Ascending aorta (tissue), 2 donors: ENCODE data around the gene DCST1. TPM values are rescaled to one million over a fixed set of nuclear protein-coding genes. Genes with fewer than 3 reads are reported as not detected.

Experiments used
- DNase-seq, 2 donors: peaks; one replicate each; pipeline ENCODE4 v3.0.0-alpha.2; 2019; ENCODE audit warnings: low spot score in 2 of 2
- H3K27ac ChIP-seq, 2 donors: fragments of 200-600 bp; sonication (generic); one replicate each; pipeline ENCODE4 v1.5.1; 2016 to 2017; ENCODE audit warnings: mild to moderate bottlenecking in 1 of 2
- H3K27me3 ChIP-seq: fragments of 200-600 bp; sonication (generic); one replicate; pipeline ENCODE4 v1.5.1; 2017
- H3K36me3 ChIP-seq, 2 donors: fragments of 200-600 bp; sonication (generic); one replicate each; pipeline ENCODE4 v1.5.1; 2016
- H3K4me1 ChIP-seq, 2 donors: fragments of 200-600 bp; sonication (generic); one replicate each; pipeline ENCODE4 v1.5.1; 2016 to 2017; ENCODE audit warnings: mild to moderate bottlenecking in 1 of 2
- H3K4me3 ChIP-seq, 2 donors: fragments of 200-600 bp; sonication (generic); one replicate each; pipeline ENCODE4 v1.5.1; 2016 to 2017; ENCODE audit warnings: mild to moderate bottlenecking in 1 of 2
- H3K9me3 ChIP-seq, 2 donors: fragments of 200-600 bp; sonication (generic); one replicate each; pipeline ENCODE4 v1.5.1; 2016
- CTCF ChIP-seq, 3 experiments: fragments of 200-600 bp in 2 of 3; fragments of 450-650 bp in 1 of 3; sonication (generic) in 2 of 3; IDR thresholded peaks; one replicate each; pipeline ENCODE4 v1.5.1; 2016 to 2019; ENCODE audit warnings: antibody characterized with exemption in 3 of 3, mild to moderate bottlenecking in 1 of 3, moderate library complexity in 1 of 3
- intact Hi-C: fragments of 100-400 bp; cut with DNase I; formaldehyde crosslinking; loops from one replicate; pipeline ENCODE4 v1.15.1; 2023
- total RNA-seq: library from RNA; depleted of rRNA; stranded (reverse); fragments of >200 nt; gene quantifications from one replicate; pipeline ENCODE4 v1.1.0, GENCODE V29; 2016

Gene DCST1
- total RNA-seq, 1 donor from 2014 or later, result not detected

GRCh38 chr1:155099331-155099730 lies 65.7 kb downstream of the DCST1 start:
- TF ChIP-seq CTCF (IDR thresholded peaks at IDR 0.05), result no peak
- peaks cover 0 to 3% of the 10 kb centered on the region in 2 donors for H3K4me1 ChIP-seq
- no peak for DNase-seq
- no peak overlapping the region for H3K4me3 ChIP-seq
- no peaks in the 10 kb centered on the region for H3K27me3 ChIP-seq
- H3K27ac ChIP-seq, result no peak overlapping the region
- H3K36me3 ChIP-seq, result no peaks in the 10 kb centered on the region
- intact Hi-C loops, result no loop called here
- no peaks in the 10 kb centered on the region for H3K9me3 ChIP-seq

Other genes with a start within 250 kb of the DCST1 start
- gene KCNN3, start 163.5 kb upstream of the DCST1 start, total RNA-seq, result 24.6 TPM
- 9.6 TPM for gene PMVK, start 97.1 kb upstream of the DCST1 start, total RNA-seq
- 70.0 TPM for gene PBXIP1, start 77.7 kb upstream of the DCST1 start, total RNA-seq
- gene PYGO2, start 72.0 kb upstream of the DCST1 start, total RNA-seq, result 48.7 TPM
- 211 TPM for gene SHC1, start 63.1 kb upstream of the DCST1 start, total RNA-seq
- 40.4 TPM for gene CKS1B, start 59.1 kb upstream of the DCST1 start, total RNA-seq
- gene FLAD1, start 50.5 kb upstream of the DCST1 start, total RNA-seq, result 31.2 TPM
- gene LENEP, start 40.2 kb upstream of the DCST1 start, total RNA-seq, result not detected
- gene ZBTB7B, start 31.0 kb upstream of the DCST1 start, total RNA-seq, result 83.1 TPM
- gene DCST2, start within 50 bp of the DCST1 start, total RNA-seq, result 0.64 TPM
- 610 TPM for gene ADAM15, start 17.5 kb downstream of the DCST1 start, total RNA-seq
- gene EFNA4, start 29.9 kb downstream of the DCST1 start, total RNA-seq, result 11.2 TPM
- 1.5 TPM for gene EFNA3, start 45.0 kb downstream of the DCST1 start, total RNA-seq
- 66.7 TPM for gene EFNA1, start 94.1 kb downstream of the DCST1 start, total RNA-seq
- 9.4 TPM for gene SLC50A1, start 102.0 kb downstream of the DCST1 start, total RNA-seq
- 78.2 TPM for gene DPM3, start 106.7 kb downstream of the DCST1 start, total RNA-seq
- 146 TPM for gene KRTCAP2, start 139.5 kb downstream of the DCST1 start, total RNA-seq
- not detected for gene TRIM46, start 140.0 kb downstream of the DCST1 start, total RNA-seq
- gene THBS3, start 174.1 kb downstream of the DCST1 start, total RNA-seq, result 40.3 TPM
- 23.9 TPM for gene MTX1, start 174.9 kb downstream of the DCST1 start, total RNA-seq
- gene ENTREP3, start 221.7 kb downstream of the DCST1 start, total RNA-seq, result 34.5 TPM
- 63.6 TPM for gene SCAMP3, start 228.5 kb downstream of the DCST1 start, total RNA-seq
- 32.1 TPM for gene CLK2, start 239.7 kb downstream of the DCST1 start, total RNA-seq
- gene HCN3, start 243.6 kb downstream of the DCST1 start, total RNA-seq, result 2.6 TPM